Measurements from ENCODE around the gene LRBA.

LRBA gene

GRCh38 chr4:150216726-150217125 is 798.4 kb downstream of the LRBA start:
- DNase-seq (ENCODE audit: low read depth, low spot score), result no peak

- DNase-seq (ENCODE audit: low read depth, low spot score), result peak; percentile 22
Observed at GRCh38 chr4:150215601-150216000, 799.5 kb downstream of the LRBA start.
